HEK293 (cell line): ENCODE measurements around the gene MAL.

Experiments
- CTCF ChIP-seq: fragments of 450-650 bp; formaldehyde crosslinking; IDR thresholded peaks from 2 replicates; pipeline ENCODE4 v1.5.1; 2016; ENCODE audit warnings: missing biosample characterization, missing genetic modification characterization
- ZBTB49 ChIP-seq: fragments of 450-650 bp; formaldehyde crosslinking; IDR thresholded peaks from 2 replicates; pipeline ENCODE4 v1.5.1; 2016; ENCODE audit warnings: missing biosample characterization, missing genetic modification characterization, low read depth
- ZBTB8A ChIP-seq: fragments of 450-650 bp; formaldehyde crosslinking; IDR thresholded peaks from 2 replicates; pipeline ENCODE4 v1.5.1; 2016; ENCODE audit warnings: missing biosample characterization, missing genetic modification characterization
- ZNF391 ChIP-seq: fragments of 450-650 bp; formaldehyde crosslinking; IDR thresholded peaks from 2 replicates; pipeline ENCODE4 v1.5.1; 2016; ENCODE audit warnings: low read depth, missing biosample characterization, missing genetic modification characterization, borderline replicate concordance

GRCh38 chr2:95063086-95063958 lies 37.8 kb downstream of the MAL start:
- TF ChIP-seq CTCF (tag by site-specific recombination) (no peak), ZBTB49 (tag by site-specific recombination) (no peak), ZNF391 (no peak), ZBTB8A (tag by site-specific recombination) (no peak)
